T-cell (primary cell): Measurements from ENCODE around the gene KCNN2. TPM values are rescaled to one million over a fixed set of nuclear protein-coding genes. Genes with fewer than 3 reads are reported as not detected.

Experiments used
- ATAC-seq, 4 experiments: fragments of 200-7000 bp in 3 of 4; fragments of 150-1000 bp in 1 of 4; cut with Tn5 transposase; replicated peaks in 1 of 4; 1 replicate in 3 of 4; 2 replicates in 1 of 4; pipeline ENCODE4 v1.10.0; 2021; ENCODE audit warnings: moderate library complexity in 3 of 4, mild to moderate bottlenecking in 2 of 4, moderate number of reproducible peaks in 1 of 4
- CTCF ChIA-PET, 2 donors: fragments of 300-600 bp; sonication (Branson Sonifier 250); formaldehyde crosslinking; loops; one replicate each; lab custom pipeline; 2022; ENCODE audit warnings: antibody characterized with exemption in 2 of 2; lab: Charles Lee
- POLR2A ChIA-PET, 2 donors: fragments of 300-600 bp; sonication (Branson Sonifier 250); formaldehyde crosslinking; loops; one replicate each; lab custom pipeline; 2022; ENCODE audit warnings: antibody characterized with exemption in 2 of 2; lab: Charles Lee
- DNase-seq, 35 experiments: peaks; one replicate each; pipeline versions ENCODE4 v3.0.0 to v3.0.0-alpha.2; 2013 to 2023
- H3K27ac ChIP-seq: one replicate; pipeline ENCODE4 v1.5.1; 2013; ENCODE audit warnings: low read length
- H3K27me3 ChIP-seq, 2 experiments: replicated peaks in 1 of 2; 1 replicate in 1 of 2; 2 replicates in 1 of 2; pipeline versions ENCODE4 v1.6.1 to v1.7.0; 2013; ENCODE audit warnings: low read length in 1 of 2, mixed read lengths in 1 of 2; ENCODE audit not compliant: control insufficient read depth in 2 of 2, insufficient read depth in 2 of 2; ENCODE audit errors: extremely low read depth in 1 of 2
- H3K36me3 ChIP-seq, 2 donors: 1 replicate in 1 of 2; 2 replicates in 1 of 2; pipeline versions ENCODE4 v1.6.1 to v1.7.0; 2013; ENCODE audit warnings: low read length in 1 of 2; ENCODE audit not compliant: control insufficient read depth in 2 of 2, insufficient read depth in 1 of 2; ENCODE audit errors: extremely low read depth in 1 of 2
- H3K4me1 ChIP-seq, 2 experiments: 1 replicate in 1 of 2; 2 replicates in 1 of 2; pipeline versions ENCODE4 v1.6.1 to v1.7.0; 2013; ENCODE audit warnings: low read length in 2 of 2, mixed read lengths in 1 of 2; ENCODE audit not compliant: insufficient read depth in 2 of 2, control insufficient read depth in 1 of 2; ENCODE audit errors: extremely low read depth in 1 of 2
- H3K4me3 ChIP-seq, 2 donors: 1 replicate in 1 of 2; 2 replicates in 1 of 2; pipeline versions ENCODE4 v1.5.1 to v1.7.0; 2013; ENCODE audit warnings: mild to moderate bottlenecking in 2 of 2, low read length in 1 of 2, moderate library complexity in 1 of 2; ENCODE audit not compliant: control insufficient read depth in 1 of 2; ENCODE audit errors: extremely low read depth in 1 of 2
- H3K9me3 ChIP-seq: 2 replicates; pipeline ENCODE4 v1.7.0; 2013
- H3K27ac Mint-ChIP-seq, 2 donors: one replicate each; pipeline ENCODE4 v1.8.0; 2020 to 2021; ENCODE audit warnings: mild to moderate bottlenecking in 2 of 2, mixed read lengths in 2 of 2
- H3K27me3 Mint-ChIP-seq, 2 donors: one replicate each; pipeline ENCODE4 v1.8.0; 2021 to 2022; ENCODE audit warnings: mixed read lengths in 2 of 2
- H3K36me3 Mint-ChIP-seq: one replicate; pipeline ENCODE4 v1.8.0; 2021; ENCODE audit warnings: mixed read lengths
- H3K4me1 Mint-ChIP-seq, 3 donors: one replicate each; pipeline ENCODE4 v1.8.0; 2020 to 2022; ENCODE audit warnings: mixed read lengths in 3 of 3, mild to moderate bottlenecking in 1 of 3
- H3K4me3 Mint-ChIP-seq, 3 donors: one replicate each; pipeline ENCODE4 v1.8.0; 2020 to 2022; ENCODE audit warnings: mild to moderate bottlenecking in 3 of 3, mixed read lengths in 3 of 3, moderate library complexity in 3 of 3
- H3K9me3 Mint-ChIP-seq, 3 donors: one replicate each; pipeline ENCODE4 v1.8.0; 2020 to 2022; ENCODE audit warnings: mixed read lengths in 3 of 3
- WGBS: methylation state at CpG from one replicate; pipeline ENCODE4 v1.1.5; 2013; ENCODE audit warnings: missing lambda C conversion rate; ENCODE audit not compliant: insufficient coverage; 5-methylcytosine and 5-hydroxymethylcytosine counted together
- total RNA-seq, 35 experiments: library from RNA in 6 of 35; stranded (reverse) in 6 of 35; fragments of 120-200 nt in 1 of 35; gene quantifications; one replicate each; pipeline versions ENCODE4 v1.2.1 to v1.2.4 and lab custom pipeline; 2013 to 2026

KCNN2 gene
- total RNA-seq, 5 donors from 2014 or later (not counting 1 experiment from before 2014, with no cell fraction given): not detected

DNA sequence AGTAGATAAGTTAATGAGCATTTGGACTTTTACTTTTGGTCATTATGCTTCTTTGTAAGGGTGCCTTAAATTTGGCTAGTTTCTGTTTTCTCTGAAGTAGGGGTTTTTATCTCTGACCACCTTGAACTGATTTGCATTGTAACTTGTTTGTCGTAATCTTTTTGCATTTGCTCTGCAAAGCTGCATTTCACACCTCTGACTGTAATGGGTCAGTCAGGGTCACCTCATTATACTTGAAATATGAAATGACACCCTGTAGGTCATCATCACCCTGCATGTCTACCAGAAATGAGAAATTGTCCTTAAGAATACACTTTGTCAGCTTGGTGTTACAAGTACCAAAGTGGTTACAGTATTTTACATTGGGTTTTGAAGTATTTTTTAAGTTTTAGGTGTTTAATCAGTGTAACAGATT is 74.0 kb downstream of the KCNN2 start:
- Mint-ChIP-seq H3K36me3 (no peaks in the 10 kb centered on the region), H3K27ac (no peak overlapping the region), H3K4me3 (no peak overlapping the region), H3K9me3 (no peaks in the 10 kb centered on the region), H3K4me1 (no peaks in the 10 kb centered on the region), H3K27me3 (no peaks in the 10 kb centered on the region)
- Histone ChIP-seq H3K27me3 (no peaks in the 10 kb centered on the region), H3K4me3 (no peak overlapping the region), H3K36me3 (no peaks in the 10 kb centered on the region), H3K4me1 (no peaks in the 10 kb centered on the region), H3K27ac (no peak overlapping the region), H3K9me3 (no peaks in the 10 kb centered on the region)
- ATAC-seq (no peak), DNase-seq (no peak)
- WGBS: 100% methylated on average over 1 of the region's 1 CpG
- ChIA-PET POLR2A (no interaction called here), CTCF (no interaction called here)

DNA sequence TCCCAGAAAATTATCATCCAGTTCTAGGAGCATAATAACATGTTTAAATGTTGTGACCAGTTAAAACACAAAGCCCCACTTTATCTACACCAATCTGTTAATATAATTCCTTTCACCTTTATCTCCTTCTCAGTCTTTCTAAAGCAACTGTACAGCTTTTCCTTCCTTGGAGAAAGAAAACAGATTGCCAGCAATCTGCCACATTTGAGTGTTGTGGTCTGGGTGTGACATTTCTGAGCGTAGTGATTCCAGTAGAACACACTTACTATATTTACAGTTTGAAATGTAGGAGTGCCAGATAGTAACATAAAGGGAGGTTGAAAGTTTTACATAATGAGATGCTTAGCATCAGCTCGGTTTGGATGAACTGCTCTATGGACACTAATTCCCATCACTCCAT is 76.1 kb downstream of the KCNN2 start:
- Mint-ChIP-seq H3K4me1 (no peaks in the 10 kb centered on the region), H3K27me3 (peaks cover 0 to 4% of the 10 kb centered on the region in 2 donors), H3K36me3 (no peaks in the 10 kb centered on the region), H3K27ac (no peak overlapping the region), H3K4me3 (no peak overlapping the region), H3K9me3 (no peaks in the 10 kb centered on the region)
- H3K27me3 ChIP-seq: no peaks in the 10 kb centered on the region
- DNase-seq: no peak
- WGBS: no CpG with 5 or more reads among the region's 2 CpGs
- ATAC-seq: no peak
- ChIA-PET CTCF (no interaction called here), POLR2A (no interaction called here)
- H3K36me3 ChIP-seq: no peaks in the 10 kb centered on the region
- no peak overlapping the region for H3K27ac ChIP-seq
- no peaks in the 10 kb centered on the region for H3K9me3 ChIP-seq
- H3K4me1 ChIP-seq: no peaks in the 10 kb centered on the region
- H3K4me3 ChIP-seq: no peak overlapping the region

DNA sequence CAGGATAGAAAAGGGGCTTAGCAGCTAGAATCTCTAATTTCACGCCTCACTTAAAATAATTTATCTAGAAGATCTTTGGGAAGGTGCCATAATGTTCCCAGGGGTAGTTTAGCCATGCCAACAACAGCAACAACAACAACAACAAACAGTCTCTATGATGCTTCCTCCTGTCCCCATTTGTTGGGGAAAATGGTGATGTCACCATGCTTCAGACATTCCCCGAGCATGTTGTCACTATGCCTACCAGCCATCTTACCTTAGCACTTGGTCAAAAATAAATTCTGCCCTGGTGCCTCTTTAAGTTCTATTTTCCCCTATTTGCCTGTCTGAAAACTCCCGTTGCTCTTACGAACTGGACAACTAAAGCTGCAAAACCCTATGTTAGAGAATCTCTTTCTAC is 76.6 kb downstream of the KCNN2 start:
- ChIA-PET POLR2A (no interaction called here), CTCF (no interaction called here)
- Histone ChIP-seq H3K9me3 (no peaks in the 10 kb centered on the region), H3K36me3 (no peaks in the 10 kb centered on the region), H3K4me1 (no peaks in the 10 kb centered on the region), H3K4me3 (no peak overlapping the region), H3K27ac (no peak overlapping the region), H3K27me3 (no peaks in the 10 kb centered on the region)
- Mint-ChIP-seq H3K4me1 (no peaks in the 10 kb centered on the region), H3K4me3 (no peak overlapping the region), H3K36me3 (no peaks in the 10 kb centered on the region), H3K27ac (no peak overlapping the region), H3K9me3 (no peaks in the 10 kb centered on the region), H3K27me3 (peaks cover 0 to 4% of the 10 kb centered on the region in 2 donors)
- DNase-seq: no peak
- 88% methylated on average over 1 of the region's 4 CpGs for WGBS
- no peak for ATAC-seq

DNA sequence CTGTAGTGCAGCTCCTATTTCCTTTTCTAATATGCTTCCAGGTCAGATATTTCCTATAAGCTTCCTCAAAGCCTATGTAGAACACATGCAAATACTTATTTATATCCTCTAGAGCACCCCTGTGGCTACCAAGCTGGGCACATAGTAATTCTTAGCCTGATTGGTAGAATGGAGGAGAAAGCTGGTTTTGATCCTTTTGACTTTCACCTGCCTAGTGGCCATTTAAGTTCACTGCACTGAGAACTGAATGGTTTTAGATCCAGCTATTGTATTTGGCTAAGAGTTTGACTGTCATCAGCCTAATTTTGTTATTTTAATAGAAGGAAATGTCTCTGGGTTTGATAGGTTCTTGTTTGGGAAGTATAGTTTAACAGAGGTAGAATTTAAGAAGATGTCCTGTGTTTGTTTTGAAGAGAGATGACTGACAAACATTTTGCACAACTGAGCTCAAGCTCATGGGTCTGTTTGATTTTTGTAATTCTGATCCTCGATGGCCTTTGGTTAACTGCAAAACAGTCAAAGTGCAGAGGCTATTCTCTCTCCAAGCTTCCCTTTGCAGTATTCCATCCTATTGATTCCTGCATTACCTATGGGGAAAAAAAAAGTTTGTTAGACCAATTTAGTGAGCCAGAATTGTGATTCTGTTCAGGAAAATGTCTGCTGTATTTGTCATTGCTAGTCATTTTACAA is 85.4 kb downstream of the KCNN2 start:
- no peak for DNase-seq
- H3K9me3 ChIP-seq: no peaks in the 10 kb centered on the region
- Mint-ChIP-seq H3K9me3 (no peaks in the 10 kb centered on the region), H3K4me1 (peaks cover 0 to 4% (median 0%) of the 10 kb centered on the region in 3 donors), H3K36me3 (no peaks in the 10 kb centered on the region), H3K27me3 (peaks cover 10 to 12% of the 10 kb centered on the region in 2 donors), H3K4me3 (no peak overlapping the region), H3K27ac (no peak overlapping the region)
- H3K36me3 ChIP-seq: no peaks in the 10 kb centered on the region
- H3K4me3 ChIP-seq: no peak overlapping the region
- no CpG with 5 or more reads among the region's 1 CpG for WGBS
- H3K27me3 ChIP-seq: no peaks in the 10 kb centered on the region
- CTCF ChIA-PET: interaction anchor here in 1 of 2 donors (1.4 kb wide), 1 partner anchor 835 kb away, joined by 5 read pairs; no protein-coding TSS in a partner anchor
- no peak for ATAC-seq
- POLR2A ChIA-PET: no interaction called here
- H3K27ac ChIP-seq: no peak overlapping the region
- H3K4me1 ChIP-seq: peaks cover 0 to 2% of the 10 kb centered on the region in 2 experiments

DNA sequence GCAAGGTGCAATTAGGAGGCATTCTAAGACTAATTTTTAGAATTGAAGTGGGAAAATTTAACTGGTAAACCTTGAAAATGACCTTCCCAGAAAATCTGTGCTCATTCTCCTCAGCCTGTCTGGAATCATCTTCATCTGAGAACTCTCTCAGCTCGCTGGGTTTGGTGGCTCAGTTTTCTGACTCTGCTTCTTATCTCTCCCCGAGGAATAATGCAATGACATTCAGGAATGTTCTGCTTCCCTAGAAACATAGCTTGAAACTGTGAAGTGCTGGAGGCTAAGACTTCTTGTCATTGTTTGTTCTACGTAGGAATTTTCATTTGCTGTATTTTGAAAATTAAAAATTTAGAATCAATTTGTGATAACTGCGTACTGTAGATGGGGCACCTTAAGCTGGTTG is 86.6 kb downstream of the KCNN2 start:
- Mint-ChIP-seq H3K4me1 (peaks cover 0 to 4% (median 0%) of the 10 kb centered on the region in 3 donors), H3K27ac (no peak overlapping the region), H3K36me3 (no peaks in the 10 kb centered on the region), H3K27me3 (peaks cover 8 to 10% of the 10 kb centered on the region in 2 donors), H3K9me3 (no peaks in the 10 kb centered on the region), H3K4me3 (no peak overlapping the region)
- DNase-seq (no peak), ATAC-seq (no peak)
- Histone ChIP-seq H3K36me3 (no peaks in the 10 kb centered on the region), H3K4me1 (peaks cover 0 to 2% of the 10 kb centered on the region in 2 experiments), H3K9me3 (no peaks in the 10 kb centered on the region), H3K27me3 (no peaks in the 10 kb centered on the region), H3K27ac (no peak overlapping the region), H3K4me3 (no peak overlapping the region)
- CTCF ChIA-PET: interaction anchor here in 1 of 2 donors (2.6 kb wide), 1 partner anchor 837 kb away, joined by 21 read pairs; no protein-coding TSS in a partner anchor
- POLR2A ChIA-PET: no interaction called here
- WGBS: 75% methylated on average over 2 of the region's 4 CpGs

DNA sequence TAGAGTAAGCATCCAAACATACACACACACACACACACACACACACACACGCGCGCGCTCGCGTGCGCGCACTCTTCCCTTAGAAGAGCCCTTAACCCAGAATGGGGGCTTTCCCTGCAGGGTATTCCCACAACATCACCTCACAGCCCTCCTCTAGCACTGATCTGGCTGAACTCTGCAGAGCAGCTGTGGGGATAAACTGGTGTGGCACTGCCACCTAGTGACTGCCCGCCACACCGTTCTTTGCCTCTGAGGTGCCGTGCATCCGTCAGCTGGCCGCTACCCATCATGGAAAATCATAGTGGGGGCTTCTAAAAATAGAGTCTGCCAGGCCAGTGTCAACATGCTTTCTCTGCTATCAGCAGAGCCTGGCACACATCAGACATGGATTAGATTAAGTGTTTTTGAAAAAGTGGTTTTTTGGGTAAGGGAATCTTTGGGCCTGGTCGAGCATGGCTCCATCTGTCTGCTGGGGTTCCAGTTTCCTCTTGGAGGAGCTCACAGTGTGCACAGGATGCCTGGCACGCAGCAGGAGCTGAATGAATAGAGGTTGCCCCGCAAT is 88.1 kb downstream of the KCNN2 start:
- Mint-ChIP-seq H3K4me1 (peaks cover 0 to 4% (median 0%) of the 10 kb centered on the region in 3 donors), H3K27ac (no peak overlapping the region), H3K9me3 (no peaks in the 10 kb centered on the region), H3K36me3 (no peaks in the 10 kb centered on the region), H3K4me3 (no peak overlapping the region), H3K27me3 (peaks cover 8 to 10% of the 10 kb centered on the region in 2 donors)
- ChIA-PET POLR2A (no interaction called here), CTCF (interaction anchor here in 1 of 2 donors (2.6 kb wide), 1 partner anchor 838 kb away, joined by 21 read pairs; no protein-coding TSS in a partner anchor)
- Histone ChIP-seq H3K36me3 (no peaks in the 10 kb centered on the region), H3K4me3 (no peak overlapping the region), H3K27me3 (no peaks in the 10 kb centered on the region), H3K4me1 (peaks cover 0 to 2% of the 10 kb centered on the region in 2 experiments), H3K27ac (no peak overlapping the region), H3K9me3 (no peaks in the 10 kb centered on the region)
- WGBS: 3% methylated on average over 16 of the region's 16 CpGs
- ATAC-seq: peak; percentile 44 to 62 (median 54)
- DNase-seq: peak in 22 of 35 experiments; percentile 0 to 40 (median 5)
